NT2/D1 (cell line): ENCODE results near the gene TMEFF1.

Source experiments
- YY1 ChIP-seq: IDR thresholded peaks from 2 replicates; pipeline ENCODE4 v1.6.1; 2011; ENCODE audit not compliant: insufficient read length, insufficient read depth
- ZNF274 ChIP-seq: IDR thresholded peaks from 2 replicates; pipeline ENCODE4 v1.6.1; 2011; ENCODE audit warnings: mild to moderate bottlenecking, low read depth, low read length

DNA sequence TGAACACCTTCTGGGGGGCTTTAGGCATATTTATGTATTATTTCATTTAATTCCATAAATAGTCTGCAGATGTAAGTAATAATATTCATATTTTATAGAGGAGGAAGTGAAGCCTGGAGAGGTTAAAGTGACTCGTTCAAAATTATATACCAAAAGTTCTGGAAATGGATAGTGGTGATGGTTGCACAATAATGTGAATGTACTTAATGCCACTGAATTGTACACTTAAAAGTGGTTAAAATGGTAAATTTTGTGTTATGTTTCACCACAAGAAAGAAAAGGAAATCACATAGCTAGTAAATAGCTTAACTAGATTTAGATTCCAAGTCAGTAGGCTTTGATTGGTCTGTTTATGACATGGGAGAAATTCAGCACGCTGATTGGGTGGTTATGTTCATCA lies 13.0 kb upstream of the TMEFF1 start:
- TF ChIP-seq YY1 (no peak), ZNF274 (no peak)
